ENCODE results near the gene GAP43. TPM values are rescaled to one million over a fixed set of nuclear protein-coding genes. Genes with fewer than 3 reads are reported as not detected.

GAP43 gene
- total RNA-seq, 1 donor from 2014 or later: 42.9 TPM

DNA sequence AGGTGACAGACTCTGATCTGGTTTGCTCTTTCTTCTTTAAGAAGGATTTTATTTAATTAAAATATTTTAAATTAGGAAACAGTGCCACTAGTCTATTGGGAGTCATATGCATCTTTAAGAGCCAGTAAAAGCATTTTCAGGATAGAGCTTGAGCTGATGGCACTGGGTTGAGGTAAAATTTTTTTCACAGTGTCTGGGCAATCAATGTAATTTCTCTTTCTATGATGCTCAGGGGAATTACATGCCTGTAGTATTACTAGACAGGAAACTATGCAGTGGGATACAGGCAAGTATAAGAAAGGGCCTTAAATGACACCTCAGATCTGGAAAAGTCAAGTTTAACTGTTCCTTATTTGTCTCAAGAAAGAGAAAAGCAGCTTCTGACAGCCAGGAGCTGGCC is 76.4 kb downstream of the GAP43 start:
- TF ChIP-seq, protein P1, sequence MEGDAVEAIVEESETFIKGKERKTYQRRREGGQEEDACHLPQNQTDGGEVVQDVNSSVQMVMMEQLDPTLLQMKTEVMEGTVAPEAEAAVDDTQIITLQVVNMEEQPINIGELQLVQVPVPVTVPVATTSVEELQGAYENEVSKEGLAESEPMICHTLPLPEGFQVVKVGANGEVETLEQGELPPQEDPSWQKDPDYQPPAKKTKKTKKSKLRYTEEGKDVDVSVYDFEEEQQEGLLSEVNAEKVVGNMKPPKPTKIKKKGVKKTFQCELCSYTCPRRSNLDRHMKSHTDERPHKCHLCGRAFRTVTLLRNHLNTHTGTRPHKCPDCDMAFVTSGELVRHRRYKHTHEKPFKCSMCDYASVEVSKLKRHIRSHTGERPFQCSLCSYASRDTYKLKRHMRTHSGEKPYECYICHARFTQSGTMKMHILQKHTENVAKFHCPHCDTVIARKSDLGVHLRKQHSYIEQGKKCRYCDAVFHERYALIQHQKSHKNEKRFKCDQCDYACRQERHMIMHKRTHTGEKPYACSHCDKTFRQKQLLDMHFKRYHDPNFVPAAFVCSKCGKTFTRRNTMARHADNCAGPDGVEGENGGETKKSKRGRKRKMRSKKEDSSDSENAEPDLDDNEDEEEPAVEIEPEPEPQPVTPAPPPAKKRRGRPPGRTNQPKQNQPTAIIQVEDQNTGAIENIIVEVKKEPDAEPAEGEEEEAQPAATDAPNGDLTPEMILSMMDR (conservative IDR thresholded peaks at IDR 0.05): no peak
- H3K27ac Mint-ChIP-seq (ENCODE audit: unreplicated experiment): no peak overlapping the region
- H3K4me1 Mint-ChIP-seq: peaks cover 14% of the 10 kb centered on the region
- H3K4me3 Mint-ChIP-seq: no peak overlapping the region
- H3K36me3 Mint-ChIP-seq (ENCODE audit: low read depth): no peaks in the 10 kb centered on the region
- DNase-seq (ENCODE audit: low read depth, low spot score): no peak
- no peaks in the 10 kb centered on the region for H3K9me3 Mint-ChIP-seq
- no peaks in the 10 kb centered on the region for H3K27me3 Mint-ChIP-seq (ENCODE audit: low read depth)

DNA sequence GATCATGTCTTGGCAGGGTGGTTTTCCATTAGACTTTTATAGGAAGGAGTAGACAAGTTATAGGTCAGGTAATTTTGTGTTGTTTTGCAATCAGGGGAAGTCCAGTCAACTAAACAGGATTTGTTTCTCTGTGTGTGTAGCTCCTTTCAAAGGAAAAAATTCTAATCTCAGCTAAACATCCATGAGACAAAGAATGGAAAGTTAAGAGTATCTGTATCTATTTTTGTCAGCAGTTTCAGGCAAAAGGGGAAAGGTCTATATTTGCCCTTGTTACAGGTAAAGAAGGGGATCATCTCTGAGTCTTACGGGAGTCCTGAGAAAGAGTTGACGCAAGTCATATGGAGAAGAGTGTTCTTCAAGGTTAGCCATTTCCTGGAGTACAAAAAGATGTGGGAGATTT is 79.3 kb downstream of the GAP43 start:
- no peaks in the 10 kb centered on the region for H3K36me3 Mint-ChIP-seq (ENCODE audit: low read depth)

DNA sequence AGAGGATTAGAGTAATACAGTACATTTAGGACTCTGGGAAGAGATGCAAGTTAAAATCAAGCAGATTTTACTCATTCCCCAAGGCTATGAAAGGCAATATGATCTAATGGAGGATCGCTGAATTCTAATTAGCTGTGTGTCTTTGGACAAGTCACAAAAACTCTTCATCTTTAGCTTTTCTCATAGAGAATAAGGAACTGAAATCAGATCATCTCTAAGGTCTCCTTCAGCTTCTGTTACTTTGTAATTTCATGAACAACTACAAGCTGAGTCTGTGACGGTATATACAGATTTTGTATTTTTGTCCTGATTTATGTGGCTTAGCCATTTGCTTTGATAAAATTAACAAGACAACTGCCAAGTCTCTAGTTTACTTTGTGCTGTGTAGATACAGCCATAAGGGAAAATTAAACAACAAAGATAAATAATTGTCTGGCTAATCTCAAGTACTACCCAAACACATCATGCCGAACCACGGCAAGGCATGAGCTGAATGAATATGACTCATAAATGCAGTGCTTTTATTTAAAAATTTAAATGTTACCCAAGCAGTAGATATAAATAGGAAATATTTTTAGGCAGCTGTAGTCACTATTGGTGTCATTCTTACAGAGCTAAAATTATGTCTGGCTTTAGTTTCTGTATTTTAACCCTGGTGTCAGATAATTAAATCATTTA is 81.5 kb downstream of the GAP43 start:
- Mint-ChIP-seq H3K36me3 (ENCODE audit: low read depth) (no peaks in the 10 kb centered on the region), H3K27me3 (ENCODE audit: low read depth) (no peaks in the 10 kb centered on the region), H3K9me3 (no peaks in the 10 kb centered on the region), H3K27ac (ENCODE audit: unreplicated experiment) (no peak overlapping the region), H3K4me3 (no peak overlapping the region), H3K4me1 (no peaks in the 10 kb centered on the region)
- TF ChIP-seq, protein P1 (conservative IDR thresholded peaks at IDR 0.05): no peak
- DNase-seq (ENCODE audit: low read depth, low spot score): no peak

More for the DNA sequence above, 79.3 kb downstream of the GAP43 start:
- H3K27me3 Mint-ChIP-seq (ENCODE audit: low read depth): no peaks in the 10 kb centered on the region
- no peak overlapping the region for H3K27ac Mint-ChIP-seq (ENCODE audit: unreplicated experiment)
- TF ChIP-seq, protein P1 (conservative IDR thresholded peaks at IDR 0.05): no peak
- no peak overlapping the region for H3K4me3 Mint-ChIP-seq
- DNase-seq (ENCODE audit: low read depth, low spot score): no peak
- no peaks in the 10 kb centered on the region for H3K9me3 Mint-ChIP-seq
- H3K4me1 Mint-ChIP-seq: peaks cover 14% of the 10 kb centered on the region

DNA sequence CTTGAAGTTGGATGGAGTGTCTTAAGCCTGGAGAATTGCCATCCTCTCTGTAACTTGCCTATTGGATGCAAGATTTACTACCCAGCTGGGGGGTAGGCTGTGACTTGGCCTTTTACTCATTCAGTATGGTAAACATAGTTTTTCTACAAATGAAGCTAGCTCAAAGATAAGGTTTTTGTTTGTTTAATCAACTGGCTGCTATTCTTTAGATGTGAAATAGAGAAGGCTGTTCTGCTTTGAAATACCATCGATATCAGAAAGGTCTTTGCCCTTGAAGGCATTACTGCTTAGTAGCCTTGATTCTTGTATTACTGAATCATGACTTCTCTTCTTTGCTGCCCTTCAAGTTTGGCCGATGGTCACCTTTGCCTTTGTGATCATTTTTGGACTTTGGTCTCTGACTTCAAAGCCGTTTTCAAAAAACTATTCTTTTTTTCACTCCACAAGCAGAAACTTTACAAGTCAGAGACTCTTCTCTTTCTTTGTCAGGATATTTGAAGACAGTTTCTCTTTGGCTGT is 83.1 kb downstream of the GAP43 start:
- Mint-ChIP-seq H3K9me3 (no peaks in the 10 kb centered on the region), H3K4me1 (no peaks in the 10 kb centered on the region), H3K27me3 (ENCODE audit: low read depth) (no peaks in the 10 kb centered on the region), H3K36me3 (ENCODE audit: low read depth) (no peaks in the 10 kb centered on the region), H3K27ac (ENCODE audit: unreplicated experiment) (no peak overlapping the region), H3K4me3 (no peak overlapping the region)
- no peak for DNase-seq (ENCODE audit: low read depth, low spot score)
- TF ChIP-seq, protein P1 (conservative IDR thresholded peaks at IDR 0.05): no peak

DNA sequence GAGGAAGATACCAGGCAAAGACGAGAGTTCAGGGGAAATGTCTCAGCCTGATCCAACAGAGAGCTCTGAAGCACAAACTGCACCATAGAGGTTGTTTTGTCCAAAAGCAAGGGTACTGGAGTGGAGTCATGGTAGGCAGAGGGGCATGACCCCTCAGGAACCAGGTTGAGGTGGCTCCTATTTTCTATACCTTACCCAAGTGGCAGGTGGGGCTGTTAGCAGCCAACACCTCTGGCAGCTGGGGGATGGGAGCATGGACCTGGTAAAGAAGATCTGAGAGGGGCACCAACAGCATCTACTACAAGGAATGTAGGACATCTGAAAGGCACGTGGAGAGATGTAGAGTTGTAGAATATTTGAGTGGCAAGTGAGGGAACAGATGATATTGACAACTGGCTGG is 85.2 kb downstream of the GAP43 start:
- H3K9me3 Mint-ChIP-seq: no peaks in the 10 kb centered on the region
- no peaks in the 10 kb centered on the region for H3K4me1 Mint-ChIP-seq
- no peaks in the 10 kb centered on the region for H3K36me3 Mint-ChIP-seq (ENCODE audit: low read depth)
- no peak overlapping the region for H3K4me3 Mint-ChIP-seq
- TF ChIP-seq, protein P1 (conservative IDR thresholded peaks at IDR 0.05): no peak
- DNase-seq (ENCODE audit: low read depth, low spot score): no peak
- H3K27me3 Mint-ChIP-seq (ENCODE audit: low read depth): no peaks in the 10 kb centered on the region
- no peak overlapping the region for H3K27ac Mint-ChIP-seq (ENCODE audit: unreplicated experiment)

Measured in neural crest cell (in vitro differentiated cells).